Ovary (tissue), 9 donors: Measurements from ENCODE around the gene RGS19. TPM values are rescaled to one million over a fixed set of nuclear protein-coding genes. Genes with fewer than 3 reads are reported as not detected.
"Not testable (repeated sequence)": the region's sequence is repeated elsewhere in the genome, so short reads cannot be mapped to it uniquely, and the experiment has no call there.

ENCODE experiments used
- DNase-seq, 5 donors: peaks; one replicate each; pipeline ENCODE4 v3.0.0-alpha.2; 2019 to 2020
- H3K27ac ChIP-seq, 2 donors: fragments of 200-600 bp; one replicate each; pipeline versions ENCODE4 v1.5.1 to v1.8.0; 2019 to 2022
- H3K27me3 ChIP-seq: fragments of 200-600 bp; one replicate; pipeline ENCODE4 v1.8.0; 2022
- H3K36me3 ChIP-seq: fragments of 200-600 bp; sonication (generic); one replicate; pipeline ENCODE4 v1.5.1; 2019
- H3K4me1 ChIP-seq: one replicate; pipeline ENCODE4 v1.8.1; 2013; ENCODE audit warnings: mild to moderate bottlenecking, moderate library complexity; ENCODE audit not compliant: insufficient read depth
- H3K4me3 ChIP-seq: fragments of 200-600 bp; sonication (generic); one replicate; pipeline ENCODE4 v1.5.1; 2017
- H3K9me3 ChIP-seq, 2 donors: fragments of 200-600 bp in 1 of 2; sonication (generic) in 1 of 2; one replicate each; pipeline versions ENCODE4 v1.5.1 to v1.8.1; 2013 to 2019; ENCODE audit warnings: mild to moderate bottlenecking in 1 of 2, moderate library complexity in 1 of 2
- EP300 ChIP-seq: sonication (generic); formaldehyde crosslinking; IDR thresholded peaks from one replicate; pipeline ENCODE4 v1.6.1; 2017; ENCODE audit warnings: antibody characterized with exemption
- POLR2A ChIP-seq: fragments of 450-650 bp; IDR thresholded peaks from one replicate; pipeline ENCODE4 v1.6.1; 2017; ENCODE audit warnings: antibody characterized with exemption, mild to moderate bottlenecking, moderate library complexity
- WGBS, 3 donors: extraction: QIAGEN DNeasy Blood & Tissue Kit in 1 of 3; methylation state at CpG; one replicate each; pipeline versions ENCODE4 v1.1.5 to v1.1.7; 2013 to 2017; 5-methylcytosine and 5-hydroxymethylcytosine counted together
- intact Hi-C, 4 donors: fragments of 100-400 bp; cut with DNase I; formaldehyde crosslinking; loops; one replicate each; pipeline versions ENCODE4 v1.11.0 to v1.15.1; 2022 to 2023
- polyA plus RNA-seq, 2 donors: library from polyadenylated mRNA; stranded (reverse); fragments of 200-250 nt in 1 of 2; fragments of 350-450 nt in 1 of 2; fragmentation: Illumina TruSeq in 1 of 2; extraction: RNeasy Lipid Tissue Mini Kit (QIAGEN cat#74804) in 1 of 2; gene quantifications; one replicate each; pipeline ENCODE4 v1.2.3, GENCODE V29; 2013 to 2014
- total RNA-seq, 7 donors: library from RNA; depleted of rRNA in 2 of 7; stranded (reverse); fragments of >200 nt in 2 of 7; fragmentation: NEBNext Ultra II Directional in 3 of 7; extraction: Animal tissue kit (Norgen Biotek cat#: 25700) in 3 of 7; gene quantifications; one replicate each; pipeline versions ENCODE4 v1.1.0 to v1.2.4, GENCODE V29; 2016 to 2023
- TF ChIP-seq, protein P1 (sequence below), 3 donors: fragments of 450-650 bp in 2 of 3; fragments of 200-600 bp in 1 of 3; IDR thresholded peaks; one replicate each; pipeline versions ENCODE4 v1.5.1 to v1.8.0; 2016 to 2022; ENCODE audit warnings: antibody characterized with exemption in 3 of 3, mild to moderate bottlenecking in 1 of 3
- donor health status: DM: no; HTN: no; CAD: no; lungs with moderate emphysema.
- donor health status: DM: no; HTN: no; CAD: no.
- donor health status: Bipolar disorder and iron deficiency.
- donor health status: DM: yes; HTN: yes; CAD: no.
- donor health status: DM: no; HTN: no; CAD: no.
- donor health status: DM: yes; HTN: yes; CAD: no.

The RGS19 gene
- total and polyA plus RNA-seq, 9 donors: 2.1 to 7.6 (median 4.5) TPM

DNA sequence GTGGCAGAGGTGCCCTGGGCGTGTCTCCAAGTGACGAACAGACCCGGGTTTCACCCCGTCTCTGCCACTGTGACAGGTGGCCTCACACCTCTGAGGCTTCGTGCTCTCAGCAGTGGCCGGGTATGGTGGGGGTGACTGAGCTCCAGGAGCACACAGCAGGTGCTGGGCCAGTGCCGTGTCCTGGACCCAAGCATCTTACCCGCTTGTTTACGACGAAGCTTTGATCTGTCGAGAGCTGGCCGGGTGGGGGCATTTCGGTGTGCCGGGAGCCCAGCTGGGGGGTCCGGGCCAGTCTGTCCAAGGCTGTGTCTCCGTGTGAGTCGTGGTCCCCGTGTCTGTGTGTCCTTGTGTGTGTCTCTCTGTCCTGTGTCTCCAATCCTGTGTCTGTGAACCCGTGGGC is 12.0 kb upstream of the RGS19 start:
- H3K4me3 ChIP-seq: no peak overlapping the region
- no peaks in the 10 kb centered on the region for H3K4me1 ChIP-seq
- H3K27me3 ChIP-seq: no peaks in the 10 kb centered on the region
- H3K36me3 ChIP-seq: no peaks in the 10 kb centered on the region
- H3K27ac ChIP-seq: no peak overlapping the region
- no peaks in the 10 kb centered on the region for H3K9me3 ChIP-seq
- intact Hi-C loops: no loop called here
- WGBS, 3 donors: 49 to 72% (median 62%) methylated on average over 7 to 19 of the region's 19 CpGs
- no peak for DNase-seq
- no peak for TF ChIP-seq POLR2A
- TF ChIP-seq EP300: no peak
- TF ChIP-seq, protein P1, sequence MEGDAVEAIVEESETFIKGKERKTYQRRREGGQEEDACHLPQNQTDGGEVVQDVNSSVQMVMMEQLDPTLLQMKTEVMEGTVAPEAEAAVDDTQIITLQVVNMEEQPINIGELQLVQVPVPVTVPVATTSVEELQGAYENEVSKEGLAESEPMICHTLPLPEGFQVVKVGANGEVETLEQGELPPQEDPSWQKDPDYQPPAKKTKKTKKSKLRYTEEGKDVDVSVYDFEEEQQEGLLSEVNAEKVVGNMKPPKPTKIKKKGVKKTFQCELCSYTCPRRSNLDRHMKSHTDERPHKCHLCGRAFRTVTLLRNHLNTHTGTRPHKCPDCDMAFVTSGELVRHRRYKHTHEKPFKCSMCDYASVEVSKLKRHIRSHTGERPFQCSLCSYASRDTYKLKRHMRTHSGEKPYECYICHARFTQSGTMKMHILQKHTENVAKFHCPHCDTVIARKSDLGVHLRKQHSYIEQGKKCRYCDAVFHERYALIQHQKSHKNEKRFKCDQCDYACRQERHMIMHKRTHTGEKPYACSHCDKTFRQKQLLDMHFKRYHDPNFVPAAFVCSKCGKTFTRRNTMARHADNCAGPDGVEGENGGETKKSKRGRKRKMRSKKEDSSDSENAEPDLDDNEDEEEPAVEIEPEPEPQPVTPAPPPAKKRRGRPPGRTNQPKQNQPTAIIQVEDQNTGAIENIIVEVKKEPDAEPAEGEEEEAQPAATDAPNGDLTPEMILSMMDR (IDR thresholded peaks at IDR 0.05): no peak

DNA sequence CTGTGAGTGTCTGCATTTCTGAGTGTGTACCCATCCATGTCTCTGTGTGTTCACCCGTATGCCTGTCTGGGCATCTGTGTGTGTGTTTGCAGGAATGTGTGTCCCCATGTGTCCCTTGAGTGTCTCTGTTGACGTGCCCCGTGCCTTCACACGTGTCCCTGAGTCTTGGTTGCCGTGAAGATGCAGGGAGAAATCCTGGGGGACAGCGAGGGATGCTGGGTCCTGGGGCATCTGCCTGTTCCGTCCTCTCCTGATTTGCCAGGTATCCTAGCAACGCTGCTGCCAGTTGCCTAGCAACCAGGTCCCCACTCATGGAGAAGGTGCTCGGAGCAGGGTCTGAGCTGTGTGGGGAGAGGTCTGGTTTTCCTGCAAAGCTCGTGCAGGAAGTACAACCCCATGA is 10.8 kb upstream of the RGS19 start:
- DNase-seq: no peak
- Histone ChIP-seq H3K27ac (no peak overlapping the region), H3K27me3 (no peaks in the 10 kb centered on the region), H3K4me3 (no peak overlapping the region), H3K9me3 (no peaks in the 10 kb centered on the region), H3K36me3 (no peaks in the 10 kb centered on the region), H3K4me1 (no peaks in the 10 kb centered on the region)
- TF ChIP-seq POLR2A: no peak
- TF ChIP-seq EP300: no peak
- TF ChIP-seq, protein P1 (IDR thresholded peaks at IDR 0.05): no peak
- intact Hi-C loops: no loop called here
- WGBS, 3 donors: 50 to 54% (median 52%) methylated on average over 10 of the region's 10 CpGs

DNA sequence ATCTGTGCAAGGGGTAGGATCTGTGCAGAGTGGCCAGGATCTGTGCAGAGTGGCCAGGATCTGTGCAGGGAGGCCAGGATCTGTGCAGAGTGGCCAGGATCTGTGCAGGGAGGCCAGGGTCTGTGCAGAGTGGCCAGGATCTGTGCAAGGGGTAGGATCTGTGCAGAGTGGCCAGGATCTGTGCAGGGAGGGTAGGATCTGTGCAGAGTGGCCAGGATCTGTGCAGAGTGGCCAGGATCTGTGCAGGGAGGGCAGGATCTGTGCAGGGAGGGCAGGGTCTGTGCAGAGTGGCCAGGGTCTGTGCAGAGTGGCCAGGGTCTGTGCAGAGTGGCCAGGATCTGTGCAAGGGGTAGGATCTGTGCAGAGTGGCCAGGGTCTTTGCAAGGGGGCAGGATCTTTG is 9.3 kb upstream of the RGS19 start:
- H3K27ac ChIP-seq, H3K4me1 ChIP-seq, DNase-seq, H3K4me3 ChIP-seq, H3K36me3 ChIP-seq, H3K27me3 ChIP-seq, H3K9me3 ChIP-seq, intact Hi-C loops: not testable (repeated sequence)

DNA sequence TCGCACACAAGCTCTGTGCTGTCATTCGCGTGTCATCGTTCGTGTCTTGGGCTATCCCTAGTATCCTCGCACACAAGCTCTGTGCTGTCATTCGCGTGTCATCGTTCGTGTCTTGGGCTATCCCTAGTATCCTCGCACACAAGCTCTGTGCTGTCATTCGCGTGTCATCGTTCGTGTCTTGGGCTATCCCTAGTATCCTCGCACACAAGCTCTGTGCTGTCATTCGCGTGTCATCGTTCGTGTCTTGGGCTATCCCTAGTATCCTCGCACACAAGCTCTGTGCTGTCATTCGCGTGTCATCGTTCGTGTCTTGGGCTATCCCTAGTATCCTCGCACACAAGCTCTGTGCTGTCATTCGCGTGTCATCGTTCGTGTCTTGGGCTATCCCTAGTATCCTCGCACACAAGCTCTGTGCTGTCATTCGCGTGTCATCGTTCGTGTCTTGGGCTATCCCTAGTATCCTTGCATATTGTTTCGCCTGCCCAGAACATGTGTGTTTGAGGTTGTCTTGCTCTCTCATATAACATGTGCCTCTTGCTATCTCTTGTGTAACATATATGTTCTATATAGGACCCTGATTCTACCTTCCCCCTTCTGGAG is 8.0 kb upstream of the RGS19 start:
- 95 to 99% (median 96%) methylated on average over 6 to 10 of the region's 36 CpGs for WGBS, 3 donors
- intact Hi-C loops, H3K4me3 ChIP-seq, DNase-seq, H3K9me3 ChIP-seq, H3K27me3 ChIP-seq, H3K4me1 ChIP-seq, H3K36me3 ChIP-seq, H3K27ac ChIP-seq: not testable (repeated sequence)

DNA sequence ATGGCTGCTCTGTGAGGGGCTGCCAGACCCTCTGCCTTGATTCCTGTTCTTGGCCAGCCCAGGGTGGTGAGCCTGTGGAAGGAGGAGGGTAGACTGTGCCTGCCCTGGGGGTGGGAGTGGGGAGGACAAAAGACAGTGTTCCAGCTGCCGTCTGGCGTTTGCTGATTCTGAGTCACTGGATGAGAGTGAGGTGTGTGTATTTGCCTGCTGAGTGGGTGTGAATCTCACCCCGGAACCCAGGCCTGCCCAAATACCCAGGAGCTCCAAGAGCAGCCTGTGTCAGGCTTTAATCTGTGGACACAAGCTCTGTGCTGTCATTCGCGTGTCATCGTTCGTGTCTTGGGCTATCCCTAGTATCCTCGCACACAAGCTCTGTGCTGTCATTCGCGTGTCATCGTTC is 7.5 kb upstream of the RGS19 start:
- H3K4me1 ChIP-seq: no peaks in the 10 kb centered on the region
- H3K9me3 ChIP-seq: no peaks in the 10 kb centered on the region
- H3K4me3 ChIP-seq: no peak overlapping the region
- H3K27ac ChIP-seq: no peak overlapping the region
- intact Hi-C loops: no loop called here
- no peaks in the 10 kb centered on the region for H3K36me3 ChIP-seq
- TF ChIP-seq, protein P1 (IDR thresholded peaks at IDR 0.05): no peak
- TF ChIP-seq POLR2A (no peak), EP300 (no peak)
- no peak for DNase-seq
- WGBS, 3 donors: 87 to 90% (median 90%) methylated on average over 8 of the region's 11 CpGs
- H3K27me3 ChIP-seq: no peaks in the 10 kb centered on the region
